Measurements from ENCODE around the gene S100B.

S100B gene

GRCh38 chr21:46619846-46620245 is 15.0 kb upstream of the S100B start:
- H3K4me3 ChIP-seq (ENCODE audit: low read depth, low read length), result no peak overlapping the region
- no peak for TF ChIP-seq CTCF (IDR thresholded peaks at IDR 0.05; ENCODE audit: low read depth, low read length)

GRCh38 chr21:46618738-46619379 is 14.0 kb upstream of the S100B start:
- TF ChIP-seq CTCF (IDR thresholded peaks at IDR 0.05; ENCODE audit: low read depth, low read length), result no peak
- H3K4me3 ChIP-seq (ENCODE audit: low read depth, low read length), result no peak overlapping the region

- H3K4me3 ChIP-seq (ENCODE audit: low read depth, low read length), result no peak overlapping the region
- no peak for TF ChIP-seq CTCF (IDR thresholded peaks at IDR 0.05; ENCODE audit: low read depth, low read length)
Measured at GRCh38 chr21:46617267-46618051, 12.6 kb upstream of the S100B start.

GRCh38 chr21:46616656-46617055 is 11.8 kb upstream of the S100B start:
- H3K4me3 ChIP-seq (ENCODE audit: low read depth, low read length), result no peak overlapping the region
- TF ChIP-seq CTCF (IDR thresholded peaks at IDR 0.05; ENCODE audit: low read depth, low read length), result no peak

GRCh38 chr21:46616050-46616449 is 11.2 kb upstream of the S100B start:
- H3K4me3 ChIP-seq (ENCODE audit: low read depth, low read length), result no peak overlapping the region
- no peak for TF ChIP-seq CTCF (IDR thresholded peaks at IDR 0.05; ENCODE audit: low read depth, low read length)

- H3K4me3 ChIP-seq (ENCODE audit: low read depth, low read length), result no peak overlapping the region
- TF ChIP-seq CTCF (IDR thresholded peaks at IDR 0.05; ENCODE audit: low read depth, low read length), result no peak
Measured at GRCh38 chr21:46613391-46613790, 8.5 kb upstream of the S100B start.

GRCh38 chr21:46610018-46610701 is 5.3 kb upstream of the S100B start:
- TF ChIP-seq CTCF (IDR thresholded peaks at IDR 0.05; ENCODE audit: low read depth, low read length), result no peak
- no peak overlapping the region for H3K4me3 ChIP-seq (ENCODE audit: low read depth, low read length)
